A549 (cell line): Measurements from ENCODE around the gene INSYN1.

Source experiments
- CHD2 ChIP-seq: fragments of 150-350 bp; IDR thresholded peaks from 2 replicates; pipeline ENCODE4 v1.6.1; 2014; ENCODE audit warnings: low read length; ENCODE audit not compliant: partially characterized antibody
- TF ChIP-seq, protein P1 (sequence below): fragments of >200 bp; sonication (Bioruptor Twin); formaldehyde crosslinking; IDR thresholded peaks from 3 replicates; pipeline ENCODE4 v1.5.1; 2016

DNA sequence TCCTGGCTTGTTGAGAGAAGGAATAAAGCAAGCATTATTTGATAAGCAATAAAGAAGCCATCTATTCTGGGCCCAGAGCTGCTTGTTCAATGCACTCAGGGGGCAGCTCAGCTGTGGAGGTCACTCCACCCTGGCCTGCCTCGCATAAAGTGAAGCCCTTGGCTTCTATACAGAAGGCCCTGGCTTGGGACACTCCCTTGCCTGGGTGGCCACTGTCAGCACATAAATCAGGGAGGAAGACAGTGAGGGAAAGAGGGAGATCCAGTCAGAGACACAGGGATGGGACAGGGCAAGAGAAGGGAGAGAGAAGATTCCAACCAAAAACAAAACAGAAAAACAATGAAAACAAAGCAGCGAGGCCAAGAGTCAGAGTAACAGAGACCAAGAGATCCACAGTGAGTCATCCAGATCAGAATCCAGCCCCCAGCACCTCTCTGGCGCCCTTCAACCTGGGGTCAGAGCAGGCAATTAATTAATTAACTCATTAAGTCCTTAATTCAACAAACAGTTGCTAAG is 11.8 kb downstream of the INSYN1 start:
- no peak for TF ChIP-seq CHD2
- TF ChIP-seq, protein P1, sequence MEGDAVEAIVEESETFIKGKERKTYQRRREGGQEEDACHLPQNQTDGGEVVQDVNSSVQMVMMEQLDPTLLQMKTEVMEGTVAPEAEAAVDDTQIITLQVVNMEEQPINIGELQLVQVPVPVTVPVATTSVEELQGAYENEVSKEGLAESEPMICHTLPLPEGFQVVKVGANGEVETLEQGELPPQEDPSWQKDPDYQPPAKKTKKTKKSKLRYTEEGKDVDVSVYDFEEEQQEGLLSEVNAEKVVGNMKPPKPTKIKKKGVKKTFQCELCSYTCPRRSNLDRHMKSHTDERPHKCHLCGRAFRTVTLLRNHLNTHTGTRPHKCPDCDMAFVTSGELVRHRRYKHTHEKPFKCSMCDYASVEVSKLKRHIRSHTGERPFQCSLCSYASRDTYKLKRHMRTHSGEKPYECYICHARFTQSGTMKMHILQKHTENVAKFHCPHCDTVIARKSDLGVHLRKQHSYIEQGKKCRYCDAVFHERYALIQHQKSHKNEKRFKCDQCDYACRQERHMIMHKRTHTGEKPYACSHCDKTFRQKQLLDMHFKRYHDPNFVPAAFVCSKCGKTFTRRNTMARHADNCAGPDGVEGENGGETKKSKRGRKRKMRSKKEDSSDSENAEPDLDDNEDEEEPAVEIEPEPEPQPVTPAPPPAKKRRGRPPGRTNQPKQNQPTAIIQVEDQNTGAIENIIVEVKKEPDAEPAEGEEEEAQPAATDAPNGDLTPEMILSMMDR = no peak
